GM21737 (cell line): ENCODE results near the gene CHRM2.

Source experiments
- ATAC-seq: cut with Tn5 transposase; IDR thresholded peaks from one replicate; pipeline ENCODE4 v1.9.1; 2021; ENCODE audit warnings: mild to moderate bottlenecking, moderate library complexity; ENCODE audit not compliant: unreplicated experiment

Gene CHRM2

GRCh38 chr7:136891850-136892249, 23.4 kb downstream of the CHRM2 start:
- no peak for ATAC-seq

GRCh38 chr7:136894789-136895188, 26.3 kb downstream of the CHRM2 start:
- ATAC-seq = no peak

GRCh38 chr7:136897676-136898075, 29.2 kb downstream of the CHRM2 start:
- ATAC-seq = no peak

DNA sequence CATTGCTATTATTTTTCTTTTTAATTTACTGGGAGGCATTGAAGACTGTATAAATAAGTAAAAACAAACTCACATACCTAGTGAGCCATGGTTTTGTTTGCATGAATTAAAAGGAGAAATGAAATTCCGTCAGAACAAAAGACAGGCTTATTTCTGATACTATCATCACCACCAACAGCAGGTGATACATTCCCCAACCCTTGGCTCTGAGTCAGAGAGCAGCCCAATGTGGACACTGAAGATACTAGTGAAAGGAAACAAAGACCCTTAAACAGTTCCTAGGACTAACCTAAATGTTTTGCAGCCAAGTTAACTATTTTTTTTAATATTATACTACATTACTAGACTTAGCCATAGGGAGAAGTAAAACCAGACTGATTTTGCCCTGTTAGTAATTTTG, 31.6 kb downstream of the CHRM2 start:
- no peak for ATAC-seq

GRCh38 chr7:136910771-136911170, 42.3 kb downstream of the CHRM2 start:
- no peak for ATAC-seq

DNA sequence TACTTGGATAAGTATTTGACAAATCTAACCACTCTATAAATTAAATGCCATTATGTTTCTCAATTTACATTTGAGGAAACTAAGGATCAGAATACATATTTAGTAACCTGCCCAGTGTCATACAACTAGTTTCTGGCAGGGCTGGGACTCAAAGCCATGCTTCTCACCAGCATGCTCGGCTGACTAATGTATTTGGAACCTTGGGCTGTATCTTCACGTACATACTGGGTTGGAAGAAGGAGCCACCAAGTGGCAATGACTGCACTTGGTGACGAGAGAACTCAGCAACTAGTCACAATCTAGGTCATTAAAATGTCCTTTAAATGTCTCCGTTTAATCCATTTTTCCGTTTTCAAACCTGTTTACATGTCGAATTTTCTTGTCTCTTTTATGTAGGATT, 42.9 kb downstream of the CHRM2 start:
- no peak for ATAC-seq

GRCh38 chr7:136912339-136912738, 43.9 kb downstream of the CHRM2 start:
- no peak for ATAC-seq

GRCh38 chr7:136914016-136914415, 45.6 kb downstream of the CHRM2 start:
- no peak for ATAC-seq

GRCh38 chr7:136919820-136920219, 51.4 kb downstream of the CHRM2 start:
- no peak for ATAC-seq

- no peak for ATAC-seq
These were observed 54.7 kb downstream of the CHRM2 start for GRCh38 chr7:136923111-136923667.

DNA sequence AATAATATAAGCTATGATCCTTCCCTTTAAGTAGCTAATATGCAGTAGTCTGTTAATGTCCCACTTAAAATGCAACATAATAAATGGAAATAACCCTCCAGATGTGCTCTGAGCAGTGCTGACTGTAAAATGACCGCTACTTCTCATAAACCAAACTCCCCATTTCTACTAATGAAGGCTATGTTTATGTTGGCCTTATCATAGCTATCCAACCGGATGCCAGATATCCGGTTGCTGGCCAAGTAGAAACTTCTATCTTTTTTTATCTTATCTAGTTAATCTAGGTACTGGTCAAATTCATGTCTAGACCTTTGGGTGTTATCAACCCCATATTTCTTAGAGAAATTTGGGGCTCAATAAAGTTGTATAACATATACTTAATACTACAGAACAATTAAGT, 56.6 kb downstream of the CHRM2 start:
- no peak for ATAC-seq

GRCh38 chr7:136925556-136925955, 57.1 kb downstream of the CHRM2 start:
- ATAC-seq = no peak

- ATAC-seq = no peak
These were observed 62.9 kb downstream of the CHRM2 start for GRCh38 chr7:136931169-136931867.

- no peak for ATAC-seq
These were observed 69.0 kb downstream of the CHRM2 start for GRCh38 chr7:136937436-136937835.

GRCh38 chr7:136938476-136938875, 70.0 kb downstream of the CHRM2 start:
- no peak for ATAC-seq

- no peak for ATAC-seq
These were observed 71.7 kb downstream of the CHRM2 start for GRCh38 chr7:136940122-136940521.

DNA sequence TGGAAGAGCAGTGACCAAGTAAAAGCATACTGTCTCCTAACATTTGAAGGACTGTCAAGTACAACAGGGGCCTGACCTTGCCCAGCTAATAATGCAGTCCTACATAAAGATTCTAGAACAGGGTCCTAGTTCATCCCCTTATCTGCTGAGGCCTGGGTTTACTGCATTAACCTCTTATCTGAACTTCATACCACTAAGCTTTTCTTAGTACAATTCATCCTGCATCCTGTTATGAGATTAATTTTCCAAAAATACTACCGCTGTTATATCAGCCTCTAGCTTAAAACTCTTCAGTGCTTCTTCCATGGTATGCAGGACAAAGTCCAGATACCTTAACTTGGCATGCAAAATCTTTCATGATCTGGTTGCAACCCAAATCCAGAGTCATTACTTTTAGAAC, 72.5 kb downstream of the CHRM2 start:
- ATAC-seq = no peak

DNA sequence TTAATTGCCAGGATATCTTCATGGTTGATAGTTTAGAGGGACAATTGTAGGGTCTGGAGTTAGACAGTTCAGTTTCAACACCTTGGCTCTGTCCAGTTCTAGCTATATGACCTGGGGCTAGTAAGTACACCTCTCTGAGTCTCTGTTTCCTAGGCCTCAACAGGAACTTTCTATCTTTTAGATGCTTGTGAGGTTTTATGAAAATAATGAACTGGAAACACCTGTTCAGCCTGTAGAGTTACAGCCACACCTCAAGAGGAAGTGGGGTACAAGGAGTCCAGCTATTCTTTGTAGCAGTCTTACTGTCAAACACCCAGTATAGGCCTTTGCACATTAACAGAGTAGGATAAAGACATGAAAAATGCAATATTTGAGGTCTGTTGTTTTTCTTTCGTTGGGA, 73.4 kb downstream of the CHRM2 start:
- ATAC-seq = no peak

DNA sequence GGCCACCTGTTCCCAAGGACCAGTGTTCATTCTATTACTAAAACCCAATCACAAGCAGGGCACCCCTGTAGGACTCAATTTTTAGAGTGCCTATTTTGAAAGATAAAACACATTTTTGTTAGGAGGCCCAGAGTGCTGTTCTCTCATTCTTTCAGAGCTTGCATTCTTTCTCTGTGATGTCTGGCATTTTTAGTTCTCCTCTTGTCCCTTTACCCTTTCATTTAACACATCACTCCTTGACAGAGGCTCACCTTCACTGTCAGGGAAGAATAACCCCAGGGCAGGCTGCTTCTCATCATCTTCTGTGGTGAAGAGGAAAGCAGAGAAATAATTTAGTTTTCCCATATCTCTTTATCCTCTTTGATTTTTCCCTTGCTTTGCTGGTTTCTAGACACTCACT, 73.9 kb downstream of the CHRM2 start:
- ATAC-seq = no peak

- no peak for ATAC-seq
These were observed 74.5 kb downstream of the CHRM2 start for GRCh38 chr7:136942994-136943393.

- ATAC-seq = no peak
These were observed 78.9 kb downstream of the CHRM2 start for GRCh38 chr7:136947347-136947746.

DNA sequence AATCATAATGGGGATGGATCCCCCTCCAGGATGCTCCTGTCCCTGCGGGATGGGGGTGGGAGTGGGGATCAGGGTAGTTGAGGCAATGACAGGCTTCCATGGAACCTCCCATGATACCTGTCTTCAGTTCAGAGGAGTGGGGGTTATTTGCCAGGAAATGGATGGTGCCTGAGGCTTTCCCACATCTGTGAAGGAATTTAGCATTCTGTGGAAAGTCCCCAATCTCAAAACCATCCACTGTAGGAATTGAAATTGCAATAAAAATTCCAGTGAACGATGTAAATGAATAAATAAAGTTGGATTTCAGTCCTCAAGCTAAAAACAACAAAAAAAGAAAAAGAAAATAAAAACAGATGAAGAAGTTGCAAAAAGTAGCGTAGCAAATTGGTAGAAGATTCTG, 81.9 kb downstream of the CHRM2 start:
- no peak for ATAC-seq

DNA sequence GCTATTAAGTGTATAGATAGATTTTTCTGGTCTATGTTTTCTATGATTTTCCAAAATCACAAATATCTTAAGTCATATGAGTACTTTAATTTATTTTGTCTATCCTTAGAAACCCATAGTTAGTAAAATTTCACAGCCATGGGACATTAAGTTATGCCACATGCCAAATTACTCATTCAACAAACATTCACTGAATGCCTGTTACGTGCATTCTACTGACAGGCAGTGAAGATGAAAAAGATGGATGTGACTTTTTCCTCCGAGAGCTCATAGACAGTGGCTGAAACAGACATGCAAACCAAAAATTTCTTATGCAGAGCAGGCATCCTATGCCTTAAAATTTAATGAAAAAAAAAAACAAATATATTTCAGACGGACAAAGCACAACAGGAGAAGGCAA, 84.9 kb downstream of the CHRM2 start:
- no peak for ATAC-seq
